GM18517 (cell line): Measurements from ENCODE around the gene GRID1.

Experiments used
- ATAC-seq: cut with Tn5 transposase; IDR thresholded peaks from one replicate; pipeline ENCODE4 v1.9.1; 2021; ENCODE audit warnings: mild to moderate bottlenecking, moderate library complexity; ENCODE audit not compliant: unreplicated experiment

Gene GRID1

GRCh38 chr10:86371116-86371515 lies 4.5 kb upstream of the GRID1 start:
- ATAC-seq = no peak

GRCh38 chr10:86370006-86370585 lies 3.5 kb upstream of the GRID1 start:
- no peak for ATAC-seq

GRCh38 chr10:86368987-86369386 lies 2.4 kb upstream of the GRID1 start:
- no peak for ATAC-seq

- no peak for ATAC-seq
Measured at GRCh38 chr10:86368046-86368445, 1.5 kb upstream of the GRID1 start.

GRCh38 chr10:86367152-86367951 lies 757 bp upstream of the GRID1 start:
- ATAC-seq = no peak

- no peak for ATAC-seq
Measured at GRCh38 chr10:86366902-86367151, 232 bp upstream of the GRID1 start.

- ATAC-seq = no peak
Measured at GRCh38 chr10:86365346-86366032, 1.1 kb downstream of the GRID1 start.

GRCh38 chr10:86364491-86365345 lies 1.9 kb downstream of the GRID1 start:
- no peak for ATAC-seq

GRCh38 chr10:86363833-86364490 lies 2.6 kb downstream of the GRID1 start:
- no peak for ATAC-seq

GRCh38 chr10:86363184-86363832 lies 3.3 kb downstream of the GRID1 start:
- ATAC-seq = no peak

- no peak for ATAC-seq
Measured at GRCh38 chr10:86362586-86363183, 3.9 kb downstream of the GRID1 start.

GRCh38 chr10:86362129-86362527 lies 4.5 kb downstream of the GRID1 start:
- no peak for ATAC-seq

GRCh38 chr10:86361156-86362128 lies 5.2 kb downstream of the GRID1 start:
- ATAC-seq = no peak

GRCh38 chr10:86360657-86361056 lies 5.9 kb downstream of the GRID1 start:
- no peak for ATAC-seq

GRCh38 chr10:86359954-86360353 lies 6.6 kb downstream of the GRID1 start:
- ATAC-seq = no peak

GRCh38 chr10:86359111-86359510 lies 7.5 kb downstream of the GRID1 start:
- ATAC-seq = no peak

GRCh38 chr10:86357676-86358075 lies 8.9 kb downstream of the GRID1 start:
- no peak for ATAC-seq

- ATAC-seq = no peak
Measured at GRCh38 chr10:86357041-86357440, 9.6 kb downstream of the GRID1 start.

GRCh38 chr10:86356296-86356695 lies 10.3 kb downstream of the GRID1 start:
- ATAC-seq = no peak
